LNCaP clone FGC (cell line): Measurements from ENCODE around the gene FILIP1L.

Experiments
- DNase-seq: peaks from one replicate; pipeline ENCODE4 v3.0.0-alpha.2; 2011; ENCODE audit warnings: low read depth
- H3K4me3 ChIP-seq: 2 replicates; pipeline ENCODE4 v1.5.1; 2011; ENCODE audit warnings: mild to moderate bottlenecking, low read depth, low read length, control low read depth
- TF ChIP-seq, protein P1 (sequence below): IDR thresholded peaks from 2 replicates; pipeline ENCODE4 v1.5.1; 2012; ENCODE audit warnings: mild to moderate bottlenecking; ENCODE audit not compliant: control insufficient read depth, insufficient read depth; ENCODE audit errors: extremely low read depth

The FILIP1L gene

DNA sequence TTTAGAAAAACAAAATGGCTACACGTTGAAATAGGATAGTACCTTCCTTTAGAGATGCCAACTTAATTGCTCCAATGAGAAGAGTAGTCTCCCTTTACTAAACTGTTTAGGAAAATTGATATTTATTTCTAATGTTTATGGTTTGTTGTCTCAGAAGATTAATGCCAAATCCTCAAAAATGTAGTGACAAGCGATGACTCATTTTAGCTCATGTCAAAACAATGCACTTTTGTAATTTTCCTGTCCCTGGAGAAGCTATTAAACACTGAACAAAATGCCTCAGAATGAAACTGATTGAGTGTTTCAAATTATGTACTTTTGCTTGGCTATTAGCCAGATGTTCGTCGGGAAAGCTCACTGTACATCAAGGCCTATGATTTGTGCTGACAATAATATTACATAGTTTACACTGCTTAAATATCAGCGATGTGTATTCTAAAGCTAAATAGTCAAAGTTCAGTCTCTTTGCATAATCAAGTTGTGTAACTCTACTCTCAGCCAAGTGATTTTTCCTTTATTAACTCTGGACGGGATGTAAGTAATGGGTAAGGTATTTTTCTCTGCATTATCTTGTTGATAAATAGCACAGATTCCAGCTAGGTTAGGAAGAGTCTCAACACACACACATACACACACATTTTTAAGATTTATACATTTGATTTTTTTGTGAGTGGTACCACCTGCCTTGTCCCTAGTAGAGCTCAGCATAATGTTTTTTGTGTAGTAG lies 212.9 kb downstream of the FILIP1L start:
- no peak overlapping the region for H3K4me3 ChIP-seq
- no peak for DNase-seq
- TF ChIP-seq, protein P1, sequence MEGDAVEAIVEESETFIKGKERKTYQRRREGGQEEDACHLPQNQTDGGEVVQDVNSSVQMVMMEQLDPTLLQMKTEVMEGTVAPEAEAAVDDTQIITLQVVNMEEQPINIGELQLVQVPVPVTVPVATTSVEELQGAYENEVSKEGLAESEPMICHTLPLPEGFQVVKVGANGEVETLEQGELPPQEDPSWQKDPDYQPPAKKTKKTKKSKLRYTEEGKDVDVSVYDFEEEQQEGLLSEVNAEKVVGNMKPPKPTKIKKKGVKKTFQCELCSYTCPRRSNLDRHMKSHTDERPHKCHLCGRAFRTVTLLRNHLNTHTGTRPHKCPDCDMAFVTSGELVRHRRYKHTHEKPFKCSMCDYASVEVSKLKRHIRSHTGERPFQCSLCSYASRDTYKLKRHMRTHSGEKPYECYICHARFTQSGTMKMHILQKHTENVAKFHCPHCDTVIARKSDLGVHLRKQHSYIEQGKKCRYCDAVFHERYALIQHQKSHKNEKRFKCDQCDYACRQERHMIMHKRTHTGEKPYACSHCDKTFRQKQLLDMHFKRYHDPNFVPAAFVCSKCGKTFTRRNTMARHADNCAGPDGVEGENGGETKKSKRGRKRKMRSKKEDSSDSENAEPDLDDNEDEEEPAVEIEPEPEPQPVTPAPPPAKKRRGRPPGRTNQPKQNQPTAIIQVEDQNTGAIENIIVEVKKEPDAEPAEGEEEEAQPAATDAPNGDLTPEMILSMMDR = no peak

DNA sequence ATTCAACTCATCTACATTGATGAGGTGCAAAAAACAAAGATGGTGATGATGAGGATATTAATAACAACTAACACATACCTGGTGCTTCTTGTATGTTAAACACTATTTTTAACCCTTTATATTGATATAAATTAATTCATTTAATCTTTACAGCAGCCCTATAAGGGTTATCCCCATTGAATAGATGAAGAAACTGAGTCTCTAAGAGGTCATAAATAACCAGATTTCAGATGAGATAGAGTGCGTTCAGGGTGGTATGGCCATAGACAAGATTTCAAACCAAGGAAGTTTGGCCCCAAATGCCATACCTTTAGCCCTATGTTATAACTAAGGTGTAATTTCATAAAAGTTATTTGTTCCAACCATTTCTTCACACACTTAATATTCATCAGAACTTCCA lies 214.1 kb downstream of the FILIP1L start:
- no peak overlapping the region for H3K4me3 ChIP-seq
- no peak for DNase-seq
- TF ChIP-seq, protein P1 = no peak

DNA sequence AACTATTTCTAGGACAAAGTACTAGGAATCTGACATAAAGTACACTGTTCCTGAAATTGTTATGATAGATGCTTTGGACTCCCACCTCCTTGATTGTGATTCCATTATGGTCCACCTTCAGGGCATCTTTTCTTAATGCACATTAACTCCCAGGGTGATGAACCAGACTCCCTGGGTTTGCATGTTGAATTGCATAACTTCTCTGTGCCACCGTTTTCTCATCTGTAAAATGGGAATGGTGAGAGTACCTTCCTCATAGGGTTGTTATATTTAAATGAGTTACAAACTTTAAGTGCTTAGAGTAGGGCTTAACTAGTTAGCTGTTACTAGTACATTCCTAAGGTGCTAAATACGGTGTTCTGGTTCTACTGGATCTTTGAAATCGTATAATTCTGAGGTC lies 214.7 kb downstream of the FILIP1L start:
- no peak for DNase-seq
- TF ChIP-seq, protein P1 = no peak

DNA sequence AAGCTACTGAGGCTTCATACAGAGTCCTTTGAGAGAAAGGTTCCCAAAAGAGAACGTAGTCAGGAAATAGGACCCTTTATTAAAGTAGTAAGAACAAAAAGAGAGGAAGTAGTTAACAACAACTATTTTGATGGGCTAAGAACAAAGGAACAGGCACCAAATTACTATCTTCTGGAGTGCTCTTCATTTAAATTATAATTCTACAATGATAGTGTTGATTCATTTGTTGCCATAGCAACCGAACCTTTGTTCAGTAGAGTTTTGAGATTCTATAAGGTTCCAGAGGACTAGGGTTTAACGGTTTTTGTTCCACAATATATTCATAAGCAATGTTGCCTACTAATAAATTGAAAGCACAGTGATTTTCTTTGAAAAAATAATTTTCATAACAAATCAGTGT lies 217.8 kb downstream of the FILIP1L start:
- TF ChIP-seq, protein P1 = no peak
- no peak overlapping the region for H3K4me3 ChIP-seq
- DNase-seq = no peak

More for the DNA sequence above, 214.7 kb downstream of the FILIP1L start:
- H3K4me3 ChIP-seq = no peak overlapping the region

DNA sequence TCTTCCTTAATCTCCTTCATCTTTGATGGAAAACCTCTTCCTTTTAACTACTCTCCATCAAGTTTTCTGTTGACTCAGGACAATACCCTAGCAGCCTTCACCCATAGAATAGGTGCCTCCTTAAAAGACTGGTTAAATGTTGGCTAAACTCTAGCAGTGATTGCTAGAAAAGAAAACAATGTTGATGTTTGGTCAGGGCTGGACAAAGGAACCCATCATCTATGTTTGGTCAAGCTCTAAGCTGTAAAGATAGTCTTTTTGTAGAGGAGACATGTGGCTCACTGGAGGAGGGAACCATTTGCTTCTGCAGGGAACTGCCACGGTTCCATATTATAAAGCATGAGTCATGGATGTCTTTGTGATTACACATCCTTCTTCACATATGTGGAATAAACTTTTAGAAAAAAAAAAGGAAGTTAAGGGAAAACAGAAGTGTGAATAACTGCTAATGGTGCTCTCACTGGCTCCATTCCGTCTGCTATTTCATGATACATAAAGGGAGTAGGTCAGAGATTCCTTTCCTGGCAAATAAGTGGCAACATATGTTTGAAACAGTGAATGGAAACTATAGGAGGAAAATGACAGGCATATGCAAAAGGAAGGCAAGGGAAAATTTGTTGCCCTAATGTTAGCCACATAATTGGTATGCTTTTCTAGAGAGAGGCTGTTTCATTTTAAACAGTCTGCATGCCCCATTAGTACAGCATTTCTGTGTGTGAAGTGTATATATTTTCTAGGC lies 218.4 kb downstream of the FILIP1L start:
- TF ChIP-seq, protein P1 = no peak
- DNase-seq = no peak
- H3K4me3 ChIP-seq = no peak overlapping the region

DNA sequence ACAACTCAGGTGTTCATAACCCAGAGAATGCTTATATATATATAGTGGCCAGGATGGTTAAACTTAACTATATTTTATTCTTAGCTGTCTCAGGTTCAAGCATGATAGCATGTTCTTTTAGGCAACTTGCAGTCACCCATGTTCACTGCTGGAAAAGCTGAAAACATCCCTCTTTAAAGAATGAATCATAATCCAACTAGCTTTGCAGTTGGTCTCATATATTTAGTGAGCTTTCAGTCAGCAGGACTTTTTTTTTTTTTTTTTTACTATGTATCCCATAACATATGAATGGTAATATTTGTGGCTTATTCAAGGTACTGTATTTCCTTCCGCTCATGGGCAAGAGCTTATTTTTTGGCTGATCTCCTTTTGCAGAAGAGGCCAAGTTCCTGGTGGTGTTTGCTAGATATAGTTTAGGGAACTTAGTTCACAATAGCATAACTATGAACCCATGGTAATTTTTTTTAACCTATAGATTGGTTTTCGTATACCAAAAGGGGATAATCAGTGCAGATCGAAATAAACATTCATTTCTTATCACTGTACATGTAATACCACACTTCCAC lies 219.1 kb downstream of the FILIP1L start:
- DNase-seq = no peak
- TF ChIP-seq, protein P1 = no peak
- no peak overlapping the region for H3K4me3 ChIP-seq
